HPDE6-E6E7 (cell line): ENCODE data around the gene CCM2L.

Experiments
- DNase-seq: peaks from one replicate; pipeline ENCODE4 v3.0.0; 2011; ENCODE audit warnings: missing footprints; ENCODE audit errors: extremely low spot score

CCM2L gene

GRCh38 chr20:32010101-32010500 is at the start of gene CCM2L:
TSS of gene CCM2L (plus strand) at chr20:32010438. CDS start at chr20:32010455, 17 bp downstream.
- DNase-seq, result no peak

- DNase-seq, result no peak
Observed at GRCh38 chr20:31962761-31963160, 47.5 kb upstream of the CCM2L start.

- no peak for DNase-seq
Observed at GRCh38 chr20:31963889-31964288, 46.3 kb upstream of the CCM2L start.

- no peak for DNase-seq
Observed at GRCh38 chr20:31966991-31967655, 43.1 kb upstream of the CCM2L start.

GRCh38 chr20:31967830-31968249 is 42.4 kb upstream of the CCM2L start, which contains the start of gene XKR7:
TSS of gene XKR7 (plus strand) at chr20:31968151. CDS start at chr20:31968176, 25 bp downstream.
- no peak for DNase-seq

- DNase-seq, result peak; percentile 96
Observed at GRCh38 chr20:31968291-31969126, 41.7 kb upstream of the CCM2L start.

- no peak for DNase-seq
Observed at GRCh38 chr20:31969991-31970390, 40.2 kb upstream of the CCM2L start.

GRCh38 chr20:31972471-31973021 is 37.7 kb upstream of the CCM2L start:
- DNase-seq, result no peak

- no peak for DNase-seq
Observed at GRCh38 chr20:31974296-31974695, 35.9 kb upstream of the CCM2L start.

GRCh38 chr20:31974951-31975487 is 35.2 kb upstream of the CCM2L start:
- DNase-seq, result no peak

- DNase-seq, result no peak
Observed at GRCh38 chr20:31975874-31976273, 34.4 kb upstream of the CCM2L start.

- no peak for DNase-seq
Observed at GRCh38 chr20:31977080-31977479, 33.2 kb upstream of the CCM2L start.

GRCh38 chr20:31979713-31980426 is 30.4 kb upstream of the CCM2L start:
- DNase-seq, result no peak

- DNase-seq, result no peak
Observed at GRCh38 chr20:31981784-31982183, 28.5 kb upstream of the CCM2L start.

- no peak for DNase-seq
Observed at GRCh38 chr20:31984981-31985471, 25.2 kb upstream of the CCM2L start.

- peak; percentile 57 for DNase-seq
Observed at GRCh38 chr20:31987744-31988143, 22.5 kb upstream of the CCM2L start.

GRCh38 chr20:31988430-31989015 is 21.7 kb upstream of the CCM2L start:
- no peak for DNase-seq

- DNase-seq, result no peak
Observed at GRCh38 chr20:31989030-31989645, 21.1 kb upstream of the CCM2L start.

- no peak for DNase-seq
Observed at GRCh38 chr20:31990641-31991338, 19.4 kb upstream of the CCM2L start.

GRCh38 chr20:31991339-31991705 is 18.9 kb upstream of the CCM2L start:
- no peak for DNase-seq
